ENCODE data around the gene RHBDL3. TPM values are rescaled to one million over a fixed set of nuclear protein-coding genes. Genes with fewer than 3 reads are reported as not detected.

Gene RHBDL3, protein sequence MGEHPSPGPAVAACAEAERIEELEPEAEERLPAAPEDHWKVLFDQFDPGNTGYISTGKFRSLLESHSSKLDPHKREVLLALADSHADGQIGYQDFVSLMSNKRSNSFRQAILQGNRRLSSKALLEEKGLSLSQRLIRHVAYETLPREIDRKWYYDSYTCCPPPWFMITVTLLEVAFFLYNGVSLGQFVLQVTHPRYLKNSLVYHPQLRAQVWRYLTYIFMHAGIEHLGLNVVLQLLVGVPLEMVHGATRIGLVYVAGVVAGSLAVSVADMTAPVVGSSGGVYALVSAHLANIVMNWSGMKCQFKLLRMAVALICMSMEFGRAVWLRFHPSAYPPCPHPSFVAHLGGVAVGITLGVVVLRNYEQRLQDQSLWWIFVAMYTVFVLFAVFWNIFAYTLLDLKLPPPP
- not detected in 2 replicates for total RNA-seq (2012; rRNA removed)

DNA sequence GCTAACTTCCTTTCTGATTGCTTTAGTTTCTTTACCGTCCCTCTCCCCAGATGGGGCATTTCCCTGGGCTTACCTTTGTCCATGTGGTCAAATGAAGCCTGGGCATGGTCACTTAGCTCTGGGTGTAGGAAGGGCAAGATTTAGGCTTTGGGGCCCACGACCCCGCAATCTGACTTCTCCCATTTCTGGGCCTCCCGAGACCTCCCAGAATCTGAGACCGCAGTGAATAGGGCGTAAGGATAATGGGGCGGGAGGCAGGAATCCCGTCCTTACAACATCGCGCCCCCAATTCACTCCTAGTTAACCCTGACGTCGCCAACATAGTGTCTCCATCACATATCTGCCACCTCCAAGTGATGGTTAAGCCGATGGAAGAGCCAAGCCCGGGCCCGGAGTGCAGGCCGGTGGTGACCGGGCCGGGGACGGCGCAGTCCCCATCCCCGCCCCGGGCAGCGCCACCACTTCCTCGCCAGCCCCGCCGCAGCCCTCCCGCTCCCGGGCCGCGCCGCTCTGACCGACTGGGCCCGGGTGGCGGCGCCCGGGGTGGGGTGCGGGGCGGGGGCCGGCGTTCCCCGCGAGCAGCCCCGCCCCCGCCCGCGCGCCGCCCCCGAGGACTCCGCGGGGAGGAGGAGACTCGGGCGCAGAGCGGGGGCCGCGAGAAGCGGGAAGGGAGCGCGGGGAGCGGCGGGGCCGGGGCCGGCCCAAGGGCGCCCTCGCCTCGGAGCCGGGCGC, at the start of gene RHBDL3:
TSS of gene RHBDL3 (plus strand) at position 641 of the 732 bp plus-strand sequence. CDS start 358 bp downstream, outside the sequence.
- Histone ChIP-seq H3K9ac (ENCODE audit: low read depth, low read length) (no peak within 1 kb of the TSS), H3K4me1 (ENCODE audit: control insufficient read depth, insufficient read depth, low read length) (peaks cover 6% of the 10 kb centered on the region), H3K4me2 (ENCODE audit: low read length) (peak within 1 kb of the TSS; percentile 81), H3K4me3 (ENCODE audit: low read length) (peak within 1 kb of the TSS; percentile 62), H3K9me3 (replicated peaks; ENCODE audit: low read length) (no peaks in the 10 kb centered on the region), H3K27me3 (ENCODE audit: control insufficient read depth, insufficient read depth, low read length) (peaks cover 86% of the 10 kb centered on the region), H3K36me3 (ENCODE audit: insufficient read depth, low read length) (no peaks in the 10 kb centered on the region)

DNA sequence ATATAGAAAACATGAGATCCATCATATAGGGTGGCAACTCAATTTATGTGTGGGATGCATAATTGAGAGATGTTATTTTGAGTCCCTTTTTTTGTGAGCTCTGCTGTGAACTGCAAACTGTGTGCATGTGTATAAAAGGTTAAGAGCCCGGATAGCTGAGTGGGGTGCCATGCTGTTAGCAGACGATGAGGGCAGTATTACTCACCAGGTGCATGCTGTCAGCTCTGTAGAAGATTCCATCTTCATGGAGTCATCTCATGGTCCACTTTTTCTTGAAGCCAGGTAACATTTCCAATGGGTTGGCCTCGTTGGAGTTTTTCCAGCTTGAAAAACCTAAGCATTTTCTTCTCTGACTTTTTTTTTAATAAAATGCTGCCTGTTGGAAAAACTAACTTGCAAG, 43.0 kb upstream of the RHBDL3 start:
- no peak overlapping the region for H3K4me3 ChIP-seq (ENCODE audit: low read length)
- no peak overlapping the region for H3K4me2 ChIP-seq (ENCODE audit: low read length)
- no peaks in the 10 kb centered on the region for H3K4me1 ChIP-seq (ENCODE audit: control insufficient read depth, insufficient read depth, low read length)
- no peak overlapping the region for H3K9ac ChIP-seq (ENCODE audit: low read depth, low read length)
- H3K9me3 ChIP-seq (replicated peaks; ENCODE audit: low read length) = no peaks in the 10 kb centered on the region
- peaks cover 12% of the 10 kb centered on the region for H3K36me3 ChIP-seq (ENCODE audit: insufficient read depth, low read length)
- no peaks in the 10 kb centered on the region for H3K27me3 ChIP-seq (ENCODE audit: control insufficient read depth, insufficient read depth, low read length)

DNA sequence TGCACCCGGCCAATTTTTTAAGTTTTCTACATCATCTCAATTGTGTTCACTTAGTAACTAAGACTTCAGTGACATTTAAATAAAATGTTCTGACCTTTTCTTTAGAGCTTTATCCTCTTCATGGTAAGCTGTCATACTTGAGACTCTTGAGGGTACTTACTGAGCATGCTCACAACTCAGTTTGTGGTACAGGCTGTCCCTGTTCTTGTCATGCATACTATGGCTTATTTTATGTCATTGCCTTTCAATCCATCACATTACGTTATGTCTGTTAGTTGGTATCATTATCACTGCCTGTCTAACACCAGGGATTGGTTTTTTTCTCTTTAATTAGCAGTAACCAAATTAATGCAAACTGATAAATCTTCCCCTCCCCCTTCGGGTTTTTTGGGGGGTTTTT, 41.9 kb upstream of the RHBDL3 start:
- peaks cover 12% of the 10 kb centered on the region for H3K36me3 ChIP-seq (ENCODE audit: insufficient read depth, low read length)

DNA sequence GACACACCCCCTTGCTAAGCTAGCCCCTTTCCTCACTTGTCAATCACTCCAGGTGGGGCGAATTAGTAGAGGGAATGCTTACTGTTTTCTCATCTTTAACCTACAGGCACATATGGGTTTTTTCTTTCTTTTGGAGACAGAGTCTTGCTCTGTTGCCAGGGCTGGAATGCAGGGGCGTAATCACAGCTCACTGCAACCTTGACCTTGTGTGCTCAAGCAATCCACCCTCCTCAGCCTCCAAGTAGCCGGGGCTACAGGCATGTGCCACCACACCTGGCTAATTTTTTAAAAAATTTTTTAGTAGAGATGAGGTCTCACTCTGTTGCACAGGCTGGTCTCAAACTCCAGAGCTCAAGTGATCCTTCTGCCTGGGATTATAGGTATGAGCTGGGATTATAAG, 38.7 kb upstream of the RHBDL3 start:
- Histone ChIP-seq H3K9ac (ENCODE audit: low read depth, low read length) (no peak overlapping the region), H3K4me1 (ENCODE audit: control insufficient read depth, insufficient read depth, low read length) (no peaks in the 10 kb centered on the region), H3K4me3 (ENCODE audit: low read length) (no peak overlapping the region), H3K27me3 (ENCODE audit: control insufficient read depth, insufficient read depth, low read length) (no peaks in the 10 kb centered on the region), H3K4me2 (ENCODE audit: low read length) (no peak overlapping the region), H3K36me3 (ENCODE audit: insufficient read depth, low read length) (peaks cover 8% of the 10 kb centered on the region), H3K9me3 (replicated peaks; ENCODE audit: low read length) (no peaks in the 10 kb centered on the region)

More for the DNA sequence above, 41.9 kb upstream of the RHBDL3 start:
- no peaks in the 10 kb centered on the region for H3K27me3 ChIP-seq (ENCODE audit: control insufficient read depth, insufficient read depth, low read length)
- no peaks in the 10 kb centered on the region for H3K4me1 ChIP-seq (ENCODE audit: control insufficient read depth, insufficient read depth, low read length)
- H3K4me2 ChIP-seq (ENCODE audit: low read length) = no peak overlapping the region
- H3K4me3 ChIP-seq (ENCODE audit: low read length) = no peak overlapping the region
- no peaks in the 10 kb centered on the region for H3K9me3 ChIP-seq (replicated peaks; ENCODE audit: low read length)
- H3K9ac ChIP-seq (ENCODE audit: low read depth, low read length) = no peak overlapping the region

DNA sequence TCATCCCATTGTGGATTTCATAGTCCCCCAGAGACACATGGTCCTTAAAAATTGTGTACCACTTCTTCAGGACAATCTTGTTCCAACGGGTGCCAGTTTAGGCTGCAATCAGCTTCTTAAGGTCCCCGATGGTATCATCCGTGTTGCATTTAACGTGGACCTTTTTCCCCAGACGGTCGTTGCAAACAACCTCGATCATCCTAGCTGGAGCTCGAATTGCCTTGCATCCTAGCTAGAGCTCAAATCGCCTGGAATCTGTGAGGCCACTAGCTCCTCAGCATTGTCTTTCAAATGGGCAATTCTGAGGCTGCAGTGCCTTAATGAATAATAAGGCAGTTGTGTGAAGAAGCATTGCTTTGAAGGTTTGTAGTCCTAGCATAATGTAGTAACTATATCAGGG, 37.7 kb upstream of the RHBDL3 start:
- Histone ChIP-seq H3K4me2 (ENCODE audit: low read length) (no peak overlapping the region), H3K27me3 (ENCODE audit: control insufficient read depth, insufficient read depth, low read length) (no peaks in the 10 kb centered on the region), H3K9me3 (replicated peaks; ENCODE audit: low read length) (no peaks in the 10 kb centered on the region), H3K36me3 (ENCODE audit: insufficient read depth, low read length) (peaks cover 8% of the 10 kb centered on the region), H3K9ac (ENCODE audit: low read depth, low read length) (no peak overlapping the region), H3K4me1 (ENCODE audit: control insufficient read depth, insufficient read depth, low read length) (no peaks in the 10 kb centered on the region), H3K4me3 (ENCODE audit: low read length) (no peak overlapping the region)

DNA sequence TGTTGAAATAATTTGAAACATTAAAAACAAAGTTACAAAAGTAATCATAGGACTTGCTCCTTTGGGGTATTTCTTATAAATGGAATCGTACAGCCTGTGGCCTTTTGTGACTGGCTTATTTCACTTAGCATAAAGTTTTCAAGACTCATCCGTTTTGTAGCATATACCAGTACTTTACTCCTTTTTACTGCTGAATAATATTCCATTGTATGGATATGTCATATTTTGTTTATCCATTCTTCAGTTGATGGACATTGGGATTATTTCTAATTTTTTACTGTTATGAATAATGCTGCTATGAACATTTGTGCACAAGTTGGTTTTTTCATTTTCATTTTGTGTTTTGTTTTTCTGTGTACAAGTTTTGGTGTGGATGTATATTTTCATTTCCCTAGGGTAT, 30.0 kb upstream of the RHBDL3 start:
- H3K36me3 ChIP-seq (ENCODE audit: insufficient read depth, low read length) = no peaks in the 10 kb centered on the region
- no peaks in the 10 kb centered on the region for H3K9me3 ChIP-seq (replicated peaks; ENCODE audit: low read length)
- no peak overlapping the region for H3K4me2 ChIP-seq (ENCODE audit: low read length)
- H3K4me3 ChIP-seq (ENCODE audit: low read length) = no peak overlapping the region
- no peaks in the 10 kb centered on the region for H3K27me3 ChIP-seq (ENCODE audit: control insufficient read depth, insufficient read depth, low read length)
- no peak overlapping the region for H3K9ac ChIP-seq (ENCODE audit: low read depth, low read length)
- no peaks in the 10 kb centered on the region for H3K4me1 ChIP-seq (ENCODE audit: control insufficient read depth, insufficient read depth, low read length)

DNA sequence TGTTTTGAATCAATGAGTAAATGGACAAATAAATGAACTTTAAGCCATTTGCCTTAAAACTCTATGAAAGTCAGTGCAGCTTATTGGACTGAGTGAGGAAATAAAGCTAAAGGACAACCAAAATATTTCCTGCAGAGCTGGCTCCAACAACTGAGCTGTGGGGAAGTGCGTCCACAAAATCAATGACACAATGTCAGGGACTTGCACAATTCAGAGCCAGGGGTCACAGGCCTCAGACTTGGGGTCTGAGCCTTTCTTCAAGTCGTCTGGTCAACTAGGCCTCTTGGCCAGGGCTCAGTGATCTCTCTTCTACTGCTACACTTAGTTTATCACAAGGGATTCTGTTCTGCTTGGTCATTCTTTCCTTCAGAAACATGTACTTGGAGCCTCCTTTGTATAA, 26.2 kb upstream of the RHBDL3 start:
- Histone ChIP-seq H3K4me3 (ENCODE audit: low read length) (no peak overlapping the region), H3K27me3 (ENCODE audit: control insufficient read depth, insufficient read depth, low read length) (no peaks in the 10 kb centered on the region), H3K4me2 (ENCODE audit: low read length) (no peak overlapping the region), H3K36me3 (ENCODE audit: insufficient read depth, low read length) (no peaks in the 10 kb centered on the region), H3K9me3 (replicated peaks; ENCODE audit: low read length) (no peaks in the 10 kb centered on the region), H3K9ac (ENCODE audit: low read depth, low read length) (no peak overlapping the region), H3K4me1 (ENCODE audit: control insufficient read depth, insufficient read depth, low read length) (no peaks in the 10 kb centered on the region)

DNA sequence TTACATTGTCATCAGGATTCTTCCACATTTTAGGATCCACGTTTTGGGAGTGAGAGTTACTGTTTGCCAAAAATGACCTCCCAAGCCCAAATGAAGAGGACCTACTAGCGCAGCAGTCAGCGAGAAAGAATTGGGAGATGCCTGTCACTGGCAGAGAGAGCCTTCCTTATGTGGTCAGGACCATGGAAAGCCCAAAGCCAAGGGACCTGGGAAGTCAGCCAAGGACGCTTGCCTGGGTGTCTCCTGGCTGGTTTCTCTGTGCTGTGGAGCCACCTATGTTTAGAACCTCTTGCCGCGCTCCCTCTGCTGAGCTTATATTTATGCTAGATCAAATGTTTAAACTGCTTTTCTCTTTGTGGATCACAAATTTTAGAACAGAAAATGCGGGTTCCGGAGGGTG, 24.9 kb upstream of the RHBDL3 start:
- H3K36me3 ChIP-seq (ENCODE audit: insufficient read depth, low read length) = no peaks in the 10 kb centered on the region
- H3K4me2 ChIP-seq (ENCODE audit: low read length) = no peak overlapping the region
- no peaks in the 10 kb centered on the region for H3K4me1 ChIP-seq (ENCODE audit: control insufficient read depth, insufficient read depth, low read length)
- H3K4me3 ChIP-seq (ENCODE audit: low read length) = no peak overlapping the region
- H3K27me3 ChIP-seq (ENCODE audit: control insufficient read depth, insufficient read depth, low read length) = no peaks in the 10 kb centered on the region
- H3K9me3 ChIP-seq (replicated peaks; ENCODE audit: low read length) = no peaks in the 10 kb centered on the region
- no peak overlapping the region for H3K9ac ChIP-seq (ENCODE audit: low read depth, low read length)

DNA sequence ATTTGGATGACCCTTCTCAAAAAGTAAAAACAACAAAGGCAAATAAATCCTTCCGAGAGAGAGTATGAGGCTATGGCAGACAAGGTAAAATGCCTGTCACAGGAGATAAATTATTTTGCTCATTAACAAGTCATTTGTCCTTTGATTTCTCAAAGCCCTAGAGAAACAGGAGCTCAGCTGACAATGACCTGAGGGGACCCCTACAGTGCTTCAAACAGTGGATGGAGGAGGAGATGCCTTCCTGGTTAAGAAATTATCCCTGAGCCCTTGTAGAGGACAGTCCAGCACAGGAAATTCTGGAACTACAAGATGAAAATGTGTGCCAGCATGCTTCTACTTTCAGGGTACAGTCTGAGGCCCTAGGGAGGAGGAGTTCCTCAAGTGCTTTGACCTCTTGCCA, 24.0 kb upstream of the RHBDL3 start:
- Histone ChIP-seq H3K4me1 (ENCODE audit: control insufficient read depth, insufficient read depth, low read length) (no peaks in the 10 kb centered on the region), H3K9me3 (replicated peaks; ENCODE audit: low read length) (no peaks in the 10 kb centered on the region), H3K36me3 (ENCODE audit: insufficient read depth, low read length) (no peaks in the 10 kb centered on the region), H3K9ac (ENCODE audit: low read depth, low read length) (no peak overlapping the region), H3K27me3 (ENCODE audit: control insufficient read depth, insufficient read depth, low read length) (no peaks in the 10 kb centered on the region), H3K4me2 (ENCODE audit: low read length) (no peak overlapping the region), H3K4me3 (ENCODE audit: low read length) (no peak overlapping the region)

DNA sequence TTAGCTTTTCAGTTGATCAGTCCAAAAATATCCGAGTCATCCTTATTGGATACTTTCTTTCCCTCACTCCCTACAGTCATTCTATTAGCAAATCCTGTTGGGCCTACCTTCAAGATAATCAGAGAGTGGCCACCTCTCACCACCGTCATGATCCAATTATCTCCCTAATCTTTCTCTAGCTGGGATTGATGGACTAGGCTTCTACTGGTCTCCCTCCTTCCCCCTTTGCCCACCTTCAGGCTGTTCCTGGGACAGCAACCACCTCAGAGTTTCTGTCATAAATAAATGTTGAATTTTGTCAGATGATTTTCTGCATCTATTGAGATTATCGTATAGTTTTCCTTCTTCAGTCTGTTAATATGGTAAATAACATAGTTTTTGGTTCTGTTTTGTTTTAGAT, 16.2 kb upstream of the RHBDL3 start:
- H3K4me2 ChIP-seq (ENCODE audit: low read length) = no peak overlapping the region
- H3K27me3 ChIP-seq (ENCODE audit: control insufficient read depth, insufficient read depth, low read length) = peaks cover 3% of the 10 kb centered on the region
- no peaks in the 10 kb centered on the region for H3K9me3 ChIP-seq (replicated peaks; ENCODE audit: low read length)
- H3K4me3 ChIP-seq (ENCODE audit: low read length) = no peak overlapping the region
- H3K9ac ChIP-seq (ENCODE audit: low read depth, low read length) = no peak overlapping the region
- no peaks in the 10 kb centered on the region for H3K4me1 ChIP-seq (ENCODE audit: control insufficient read depth, insufficient read depth, low read length)
- no peaks in the 10 kb centered on the region for H3K36me3 ChIP-seq (ENCODE audit: insufficient read depth, low read length)

DNA sequence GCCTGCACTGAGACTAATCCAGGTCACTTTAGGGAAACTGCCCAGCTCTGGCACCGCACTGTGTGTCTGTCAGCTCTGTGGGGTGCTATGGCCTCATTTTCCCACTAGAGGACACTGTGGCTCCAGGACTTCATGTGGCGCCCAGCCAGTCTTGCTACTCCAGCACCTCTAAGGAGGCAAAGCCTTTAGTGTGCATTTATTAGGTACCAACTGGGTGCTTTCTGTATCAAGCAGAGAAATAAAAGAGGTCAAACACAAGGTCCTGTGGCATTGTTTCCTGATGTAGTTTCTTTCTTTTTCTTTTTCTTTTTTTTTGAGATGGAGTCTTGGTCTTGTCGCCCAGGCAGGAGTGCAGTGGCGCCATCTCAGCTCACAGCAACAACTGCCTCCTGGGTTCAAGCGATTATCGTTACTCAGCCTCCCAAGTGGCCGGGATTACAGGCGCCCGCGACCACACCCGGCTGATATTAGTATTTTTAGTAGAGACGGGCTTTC, 12.5 kb upstream of the RHBDL3 start:
- no peaks in the 10 kb centered on the region for H3K9me3 ChIP-seq (replicated peaks; ENCODE audit: low read length)
- no peaks in the 10 kb centered on the region for H3K36me3 ChIP-seq (ENCODE audit: insufficient read depth, low read length)
- no peak overlapping the region for H3K4me2 ChIP-seq (ENCODE audit: low read length)
- H3K4me1 ChIP-seq (ENCODE audit: control insufficient read depth, insufficient read depth, low read length) = peaks cover 4% of the 10 kb centered on the region
- H3K9ac ChIP-seq (ENCODE audit: low read depth, low read length) = no peak overlapping the region
- H3K27me3 ChIP-seq (ENCODE audit: control insufficient read depth, insufficient read depth, low read length) = peaks cover 30% of the 10 kb centered on the region
- H3K4me3 ChIP-seq (ENCODE audit: low read length) = no peak overlapping the region

Data from skeletal muscle satellite cell (primary cell).